Uterus (tissue), 2 donors: ENCODE data around the gene WDR86.

Experiments
- CTCF ChIP-seq, 4 experiments: fragments of 200-600 bp in 2 of 4; fragments of 450-650 bp in 2 of 4; sonication (generic) in 2 of 4; IDR thresholded peaks; one replicate each; pipeline ENCODE4 v1.5.1; 2016 to 2019; ENCODE audit warnings: antibody characterized with exemption in 4 of 4, mild to moderate bottlenecking in 2 of 4, moderate library complexity in 1 of 4
- POLR2A ChIP-seq, 2 donors: fragments of 450-650 bp; IDR thresholded peaks; one replicate each; pipeline ENCODE4 v1.6.1; 2016; ENCODE audit warnings: antibody characterized with exemption in 2 of 2, mild to moderate bottlenecking in 1 of 2, moderate library complexity in 1 of 2

DNA sequence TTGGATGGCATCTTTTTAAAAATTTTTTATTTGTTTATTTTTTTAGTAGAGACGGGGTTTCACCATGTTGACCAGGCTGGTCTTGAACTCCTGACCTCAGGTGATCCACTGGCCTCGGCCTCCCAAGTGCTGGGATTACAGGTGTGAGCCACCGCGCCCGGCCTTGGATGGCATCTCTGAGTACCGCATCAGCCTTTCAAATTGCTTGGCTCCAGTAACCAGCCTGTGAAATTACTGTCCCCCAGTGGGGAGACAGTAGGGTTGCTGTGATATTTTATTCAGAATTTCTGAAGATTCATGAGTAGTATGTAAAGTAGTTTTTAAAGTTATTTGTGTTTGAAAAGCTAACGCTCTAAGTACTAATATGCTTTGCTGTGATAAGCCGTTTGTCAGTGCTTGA lies 67.0 kb downstream of the WDR86 start:
- TF ChIP-seq CTCF (IDR thresholded peaks at IDR 0.05) (no peak), POLR2A (IDR thresholded peaks at IDR 0.05) (no peak)
